Measurements from ENCODE around the gene NFYC.

- TF ChIP-seq CTCF (IDR thresholded peaks at IDR 0.05) (no peak), FOSL2 (IDR thresholded peaks at IDR 0.05; ENCODE audit: borderline replicate concordance, low read depth) (no peak), RAD21 (IDR thresholded peaks at IDR 0.05; ENCODE audit: low read length) (no peak), NFIC (IDR thresholded peaks at IDR 0.05; ENCODE audit: borderline replicate concordance) (no peak), USF2 (IDR thresholded peaks at IDR 0.05; ENCODE audit: borderline replicate concordance, low read depth, low read length) (no peak), MEF2A (IDR thresholded peaks at IDR 0.05; ENCODE audit: borderline replicate concordance, low read depth) (no peak), SIN3A (IDR thresholded peaks at IDR 0.05; ENCODE audit: borderline replicate concordance, low read depth, low read length) (no peak)
Observed at GRCh38 chr1:40712997-40713396, 21.5 kb downstream of the NFYC start.

Data from SK-N-SH (cell line).